ENCODE data around the gene APBA1. TPM values are rescaled to one million over a fixed set of nuclear protein-coding genes. Genes with fewer than 3 reads are reported as not detected.
A peak's percentile ranks its signal among the peaks of the same experiment; 100 is the strongest.
"Not testable (repeated sequence)": the region's sequence is repeated elsewhere in the genome, so short reads cannot be mapped to it uniquely, and the experiment has no call there.

The APBA1 gene
- total RNA-seq, 4 donors from 2014 or later = 3.3 to 9.7 (median 5.2) TPM

- DNase-seq (ENCODE audit: extremely low spot score) = no peak
Observed at GRCh38 chr9:69411931-69412740, 260.0 kb downstream of the APBA1 start.

GRCh38 chr9:69411246-69411645, 260.9 kb downstream of the APBA1 start:
- intact Hi-C loops (cut with DNase I) = no loop called here
- DNase-seq (ENCODE audit: extremely low spot score) = no peak
- WGBS = 97% methylated on average over 3 of the region's 3 CpGs
- Histone ChIP-seq H3K4me1 (peaks cover 0 to 10% (median 8%) of the 10 kb centered on the region in 4 donors), H3K4me3 (no peak overlapping the region), H3K27ac (replicated peaks in 1 of 4) (no peak overlapping the region), H3K9me3 (no peaks in the 10 kb centered on the region), H3K27me3 (no peaks in the 10 kb centered on the region), H3K36me3 (no peaks in the 10 kb centered on the region)
- TF ChIP-seq POLR2A (IDR thresholded peaks at IDR 0.05; ENCODE audit: low read depth) (no peak), CTCF (IDR thresholded peaks at IDR 0.05) (no peak), EP300 (IDR thresholded peaks at IDR 0.05) (no peak), POLR2AphosphoS5 (IDR thresholded peaks at IDR 0.05) (no peak)

More at GRCh38 chr9:69411931-69412740, 260.0 kb downstream of the APBA1 start:
- intact Hi-C loops (cut with DNase I) = no loop called here
- Histone ChIP-seq H3K36me3 (no peaks in the 10 kb centered on the region), H3K27ac (replicated peaks in 1 of 4) (no peak overlapping the region), H3K27me3 (no peaks in the 10 kb centered on the region), H3K4me3 (peak overlapping the region in 2 of 4 donors; percentile 0 to 29), H3K9me3 (no peaks in the 10 kb centered on the region), H3K4me1 (peaks cover 0 to 10% (median 8%) of the 10 kb centered on the region in 4 donors)
- WGBS = 72% methylated on average over 38 of the region's 52 CpGs
- TF ChIP-seq POLR2A (IDR thresholded peaks at IDR 0.05; ENCODE audit: low read depth) (no peak), EP300 (IDR thresholded peaks at IDR 0.05) (no peak)

GRCh38 chr9:69409936-69410335, 262.2 kb downstream of the APBA1 start:
- intact Hi-C loops (cut with DNase I); DNase-seq (ENCODE audit: extremely low spot score); H3K9me3 ChIP-seq; H3K27ac ChIP-seq (replicated peaks in 1 of 4); H3K27me3 ChIP-seq; H3K4me1 ChIP-seq; H3K4me3 ChIP-seq; H3K36me3 ChIP-seq: not testable (repeated sequence)
- WGBS = 90% methylated on average over 6 of the region's 6 CpGs

GRCh38 chr9:69400470-69400869, 271.7 kb downstream of the APBA1 start:
- no peak overlapping the region for H3K4me3 ChIP-seq
- H3K4me1 ChIP-seq = peaks cover 6 to 20% (median 14%) of the 10 kb centered on the region in 4 donors
- no peaks in the 10 kb centered on the region for H3K36me3 ChIP-seq
- no peak overlapping the region for H3K27ac ChIP-seq (replicated peaks in 1 of 4)
- no peaks in the 10 kb centered on the region for H3K9me3 ChIP-seq
- DNase-seq (ENCODE audit: extremely low spot score) = no peak
- no peak for TF ChIP-seq EP300 (IDR thresholded peaks at IDR 0.05)
- no peak for TF ChIP-seq POLR2AphosphoS5 (IDR thresholded peaks at IDR 0.05)
- TF ChIP-seq CTCF (IDR thresholded peaks at IDR 0.05) = no peak
- no peak for TF ChIP-seq POLR2A (IDR thresholded peaks at IDR 0.05; ENCODE audit: low read depth)
- WGBS = 88% methylated on average over 1 of the region's 1 CpG
- no peaks in the 10 kb centered on the region for H3K27me3 ChIP-seq
- intact Hi-C loops (cut with DNase I) = no loop called here

GRCh38 chr9:69397384-69398214, 274.6 kb downstream of the APBA1 start:
- no peak for DNase-seq (ENCODE audit: extremely low spot score)
- no peaks in the 10 kb centered on the region for H3K27me3 ChIP-seq
- H3K36me3 ChIP-seq = no peaks in the 10 kb centered on the region
- intact Hi-C loops (cut with DNase I) = no loop called here
- peak overlapping the region; percentile 72 to 84 (median 80) for H3K27ac ChIP-seq (replicated peaks in 1 of 4)
- no peaks in the 10 kb centered on the region for H3K9me3 ChIP-seq
- H3K4me3 ChIP-seq = peak overlapping the region; percentile 2 to 35 (median 28)
- 41% methylated on average over 10 of the region's 12 CpGs for WGBS
- TF ChIP-seq CTCF (IDR thresholded peaks at IDR 0.05) (no peak), POLR2AphosphoS5 (IDR thresholded peaks at IDR 0.05) (peak; percentile 8 to 53), POLR2A (IDR thresholded peaks at IDR 0.05; ENCODE audit: low read depth) (no peak), EP300 (IDR thresholded peaks at IDR 0.05) (no peak)
- peaks cover 13 to 28% (median 24%) of the 10 kb centered on the region in 4 donors for H3K4me1 ChIP-seq

All from esophagus muscularis mucosa (tissue), 4 donors.